CD4-positive, alpha-beta T cell (primary cell): ENCODE results near the gene DLEC1. TPM values are rescaled to one million over a fixed set of nuclear protein-coding genes. Genes with fewer than 3 reads are reported as not detected.

Source experiments
- ATAC-seq: fragments of 200-7000 bp; cut with Tn5 transposase; one replicate; pipeline ENCODE4 v1.10.0; 2022; ENCODE audit warnings: mild to moderate bottlenecking; ENCODE audit not compliant: poor library complexity
- CTCF ChIA-PET: fragments of 350-600 bp; sonication (Branson Sonifier 250); formaldehyde crosslinking; loops from one replicate; lab custom pipeline; 2021; ENCODE audit warnings: antibody characterized with exemption, inconsistent platforms; lab: Charles Lee
- POLR2A ChIA-PET: fragments of 350-600 bp; sonication (Branson Sonifier 250); formaldehyde crosslinking; loops from one replicate; lab custom pipeline; 2021; ENCODE audit warnings: antibody characterized with exemption, inconsistent platforms; lab: Charles Lee
- DNase-seq, 14 experiments: peaks; one replicate each; pipeline ENCODE4 v3.0.0-alpha.2; 2013 to 2020; ENCODE audit warnings: mixed read lengths in 2 of 14
- H3K27ac ChIP-seq, 2 donors: one replicate each; pipeline versions ENCODE4 v1.5.1 to v1.7.0; 2013; ENCODE audit warnings: low read length in 2 of 2, low read depth in 1 of 2, mild to moderate bottlenecking in 1 of 2
- H3K27me3 ChIP-seq, 2 experiments: 1 replicate in 1 of 2; 2 replicates in 1 of 2; pipeline versions ENCODE4 v1.6.1 to v1.7.0; 2013; ENCODE audit warnings: low read length in 2 of 2, control low read depth in 1 of 2, mild to moderate bottlenecking in 1 of 2, moderate library complexity in 1 of 2; ENCODE audit not compliant: insufficient read depth in 2 of 2, control insufficient read depth in 1 of 2
- H3K36me3 ChIP-seq: one replicate; pipeline ENCODE4 v1.6.1; 2013; ENCODE audit warnings: low read length, control low read depth; ENCODE audit not compliant: insufficient read depth
- H3K4me1 ChIP-seq: one replicate; pipeline ENCODE4 v1.6.1; 2013; ENCODE audit warnings: low read length, control low read depth; ENCODE audit not compliant: insufficient read depth
- H3K4me3 ChIP-seq: one replicate; pipeline ENCODE4 v1.5.1; 2013; ENCODE audit warnings: mild to moderate bottlenecking, low read length, moderate library complexity
- H3K9me3 ChIP-seq, 2 experiments: 1 replicate in 1 of 2; 2 replicates in 1 of 2; pipeline versions ENCODE4 v1.6.1 to v1.7.0; 2013; ENCODE audit warnings: low read length in 2 of 2, mild to moderate bottlenecking in 2 of 2, control low read depth in 1 of 2, moderate library complexity in 1 of 2; ENCODE audit not compliant: control insufficient read depth in 1 of 2, insufficient read depth in 1 of 2
- H3K27ac Mint-ChIP-seq: one replicate; pipeline ENCODE4 v1.8.0; 2020; ENCODE audit warnings: mixed read lengths
- H3K27me3 Mint-ChIP-seq: one replicate; pipeline ENCODE4 v1.8.0; 2021; ENCODE audit warnings: mixed read lengths
- H3K36me3 Mint-ChIP-seq: one replicate; pipeline ENCODE4 v1.8.0; 2021; ENCODE audit warnings: low read depth, mixed read lengths
- H3K4me1 Mint-ChIP-seq: one replicate; pipeline ENCODE4 v1.8.0; 2021; ENCODE audit warnings: low read depth, mixed read lengths
- H3K4me3 Mint-ChIP-seq: one replicate; pipeline ENCODE4 v1.8.0; 2020; ENCODE audit warnings: mild to moderate bottlenecking, mixed read lengths
- H3K9me3 Mint-ChIP-seq: one replicate; pipeline ENCODE4 v1.8.0; 2020; ENCODE audit warnings: mixed read lengths
- intact Hi-C, 2 experiments: fragments of 100-400 bp; cut with DNase I in 1 of 2; cut with micrococcal nuclease in 1 of 2; formaldehyde crosslinking; loops; one replicate each; pipeline versions ENCODE4 v1.15.1 to v1.9.0; 2023 to 2025; cut with DNase I, micrococcal nuclease
- polyA plus RNA-seq, 2 donors: library from polyadenylated mRNA; unstranded; fragments of 120-200 nt; gene quantifications; one replicate each; pipeline ENCODE4 v1.2.1, GENCODE V29; 2013
- total RNA-seq, 174 experiments: library from RNA in 2 of 174; stranded (reverse) in 2 of 174; gene quantifications; one replicate each; pipeline ENCODE4 v1.2.3 and lab custom pipeline; 2021 to 2026
- TF ChIP-seq, protein P1 (sequence below): fragments of 200-600 bp; IDR thresholded peaks from one replicate; pipeline ENCODE4 v1.8.0; 2022; ENCODE audit warnings: antibody characterized with exemption, mild to moderate bottlenecking

The DLEC1 gene, protein sequence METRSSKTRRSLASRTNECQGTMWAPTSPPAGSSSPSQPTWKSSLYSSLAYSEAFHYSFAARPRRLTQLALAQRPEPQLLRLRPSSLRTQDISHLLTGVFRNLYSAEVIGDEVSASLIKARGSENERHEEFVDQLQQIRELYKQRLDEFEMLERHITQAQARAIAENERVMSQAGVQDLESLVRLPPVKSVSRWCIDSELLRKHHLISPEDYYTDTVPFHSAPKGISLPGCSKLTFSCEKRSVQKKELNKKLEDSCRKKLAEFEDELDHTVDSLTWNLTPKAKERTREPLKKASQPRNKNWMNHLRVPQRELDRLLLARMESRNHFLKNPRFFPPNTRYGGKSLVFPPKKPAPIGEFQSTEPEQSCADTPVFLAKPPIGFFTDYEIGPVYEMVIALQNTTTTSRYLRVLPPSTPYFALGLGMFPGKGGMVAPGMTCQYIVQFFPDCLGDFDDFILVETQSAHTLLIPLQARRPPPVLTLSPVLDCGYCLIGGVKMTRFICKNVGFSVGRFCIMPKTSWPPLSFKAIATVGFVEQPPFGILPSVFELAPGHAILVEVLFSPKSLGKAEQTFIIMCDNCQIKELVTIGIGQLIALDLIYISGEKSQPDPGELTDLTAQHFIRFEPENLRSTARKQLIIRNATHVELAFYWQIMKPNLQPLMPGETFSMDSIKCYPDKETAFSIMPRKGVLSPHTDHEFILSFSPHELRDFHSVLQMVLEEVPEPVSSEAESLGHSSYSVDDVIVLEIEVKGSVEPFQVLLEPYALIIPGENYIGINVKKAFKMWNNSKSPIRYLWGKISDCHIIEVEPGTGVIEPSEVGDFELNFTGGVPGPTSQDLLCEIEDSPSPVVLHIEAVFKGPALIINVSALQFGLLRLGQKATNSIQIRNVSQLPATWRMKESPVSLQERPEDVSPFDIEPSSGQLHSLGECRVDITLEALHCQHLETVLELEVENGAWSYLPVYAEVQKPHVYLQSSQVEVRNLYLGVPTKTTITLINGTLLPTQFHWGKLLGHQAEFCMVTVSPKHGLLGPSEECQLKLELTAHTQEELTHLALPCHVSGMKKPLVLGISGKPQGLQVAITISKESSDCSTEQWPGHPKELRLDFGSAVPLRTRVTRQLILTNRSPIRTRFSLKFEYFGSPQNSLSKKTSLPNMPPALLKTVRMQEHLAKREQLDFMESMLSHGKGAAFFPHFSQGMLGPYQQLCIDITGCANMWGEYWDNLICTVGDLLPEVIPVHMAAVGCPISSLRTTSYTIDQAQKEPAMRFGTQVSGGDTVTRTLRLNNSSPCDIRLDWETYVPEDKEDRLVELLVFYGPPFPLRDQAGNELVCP (N-terminal part only)
- total RNA-seq (1 to 10 TPM; 4.4 to 5.1 TPM), total RNA-seq (lab: John Stamatoyannopoulos, UW) (0.13 to 48.8 (median 11.5) reads per million in 172 experiments)
- 4.1 TPM for polyA plus RNA-seq (2013, experiment 1 of 2)
- polyA plus RNA-seq (2013, experiment 2 of 2): 7.7 TPM

GRCh38 chr3:38039101-38039898, at the start of gene DLEC1:
Gene DLEC1 (plus strand): TSS chr3:38039208. CDS start chr3:38039226, 18 bp downstream.
- ATAC-seq (peak; percentile 59), DNase-seq (peak; percentile 70 to 95 (median 80))
- no peaks in the 10 kb centered on the region for H3K27me3 ChIP-seq
- POLR2A ChIA-PET: interaction anchor here (0.8 to 2.0 kb wide), 12 partner anchors 9 to 1367 kb away, joined by 3 to 13 read pairs (median 4); partner anchors contain the start of genes ACAA1, EPM2AIP1, MLH1 and OXSR1
- peaks cover 4% of the 10 kb centered on the region for H3K9me3 Mint-ChIP-seq
- peaks cover 28% of the 10 kb centered on the region for H3K4me1 Mint-ChIP-seq
- peak within 1 kb of the TSS; percentile 65 for H3K4me3 Mint-ChIP-seq
- H3K27me3 Mint-ChIP-seq: no peaks in the 10 kb centered on the region
- H3K27ac Mint-ChIP-seq: peak within 1 kb of the TSS; percentile 91
- no peaks in the 10 kb centered on the region for H3K36me3 Mint-ChIP-seq
- CTCF ChIA-PET: interaction anchor here (0.7 to 2.6 kb wide), 9 partner anchors 8 to 184 kb away, joined by 3 to 14 read pairs (median 5); partner anchors contain the start of gene ACAA1
- intact Hi-C loops: loop anchor here in 1 of 2 experiments (2.0 to 5.0 kb wide), 3 partner anchors 34 to 98 kb away; partner anchors contain the start of genes ACAA1 and MYD88
- TF ChIP-seq, protein P1, sequence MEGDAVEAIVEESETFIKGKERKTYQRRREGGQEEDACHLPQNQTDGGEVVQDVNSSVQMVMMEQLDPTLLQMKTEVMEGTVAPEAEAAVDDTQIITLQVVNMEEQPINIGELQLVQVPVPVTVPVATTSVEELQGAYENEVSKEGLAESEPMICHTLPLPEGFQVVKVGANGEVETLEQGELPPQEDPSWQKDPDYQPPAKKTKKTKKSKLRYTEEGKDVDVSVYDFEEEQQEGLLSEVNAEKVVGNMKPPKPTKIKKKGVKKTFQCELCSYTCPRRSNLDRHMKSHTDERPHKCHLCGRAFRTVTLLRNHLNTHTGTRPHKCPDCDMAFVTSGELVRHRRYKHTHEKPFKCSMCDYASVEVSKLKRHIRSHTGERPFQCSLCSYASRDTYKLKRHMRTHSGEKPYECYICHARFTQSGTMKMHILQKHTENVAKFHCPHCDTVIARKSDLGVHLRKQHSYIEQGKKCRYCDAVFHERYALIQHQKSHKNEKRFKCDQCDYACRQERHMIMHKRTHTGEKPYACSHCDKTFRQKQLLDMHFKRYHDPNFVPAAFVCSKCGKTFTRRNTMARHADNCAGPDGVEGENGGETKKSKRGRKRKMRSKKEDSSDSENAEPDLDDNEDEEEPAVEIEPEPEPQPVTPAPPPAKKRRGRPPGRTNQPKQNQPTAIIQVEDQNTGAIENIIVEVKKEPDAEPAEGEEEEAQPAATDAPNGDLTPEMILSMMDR: no peak
- peak within 1 kb of the TSS; percentile 76 to 96 for H3K27ac ChIP-seq
- H3K4me3 ChIP-seq: peak within 1 kb of the TSS; percentile 76
- H3K4me1 ChIP-seq: peaks cover 46% of the 10 kb centered on the region
- no peaks in the 10 kb centered on the region for H3K9me3 ChIP-seq
- no peaks in the 10 kb centered on the region for H3K36me3 ChIP-seq

DNA sequence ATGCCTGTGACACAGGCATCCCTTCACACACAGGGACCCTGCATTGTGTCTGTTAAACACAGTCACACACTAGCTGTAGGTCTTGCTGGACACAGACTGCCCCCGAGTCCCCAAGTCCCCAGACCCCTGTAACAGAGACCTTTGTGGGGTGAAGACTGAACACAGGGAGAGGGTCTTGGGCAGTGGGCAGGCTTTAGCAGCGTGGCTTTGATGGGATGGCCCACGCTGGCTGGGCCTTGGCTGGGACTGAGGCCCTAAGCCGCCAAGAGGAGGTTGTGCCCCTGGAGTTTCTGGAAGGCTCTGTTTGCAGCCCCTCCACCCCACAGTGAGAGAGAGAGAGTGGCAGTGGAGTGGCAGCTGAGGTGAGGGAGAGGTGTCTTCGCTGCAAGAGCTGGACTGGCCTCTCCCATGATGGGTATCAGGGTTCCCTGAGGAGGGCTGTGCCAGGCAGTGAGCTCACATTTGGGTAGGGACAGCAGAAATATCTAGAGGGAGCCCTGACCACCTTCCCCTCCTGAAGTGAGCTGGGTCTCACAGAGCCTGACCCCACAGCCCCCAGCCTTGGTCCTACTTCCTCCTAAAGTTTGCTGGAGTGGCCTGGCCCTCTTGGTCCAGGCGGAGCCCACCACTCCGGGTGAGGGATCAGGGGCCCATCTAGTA, 49.1 kb upstream of the DLEC1 start:
- Mint-ChIP-seq H3K27me3 (no peaks in the 10 kb centered on the region), H3K27ac (peak overlapping the region; percentile 47), H3K4me3 (peak overlapping the region; percentile 54), H3K9me3 (no peaks in the 10 kb centered on the region), H3K36me3 (peaks cover 12% of the 10 kb centered on the region), H3K4me1 (peaks cover 27% of the 10 kb centered on the region)
- peaks cover 17% of the 10 kb centered on the region for H3K4me1 ChIP-seq
- POLR2A ChIA-PET: no interaction called here
- intact Hi-C loops: no loop called here
- CTCF ChIA-PET: no interaction called here
- no peak overlapping the region for H3K4me3 ChIP-seq
- H3K9me3 ChIP-seq: no peaks in the 10 kb centered on the region
- TF ChIP-seq, protein P1: no peak
- ATAC-seq: no peak
- H3K27ac ChIP-seq: no peak overlapping the region
- no peaks in the 10 kb centered on the region for H3K36me3 ChIP-seq
- H3K27me3 ChIP-seq: no peaks in the 10 kb centered on the region
- no peak for DNase-seq
